Measurements from ENCODE around the gene TMEM131L.
"Not testable (repeated sequence)": the region's sequence is repeated elsewhere in the genome, so short reads cannot be mapped to it uniquely, and the experiment has no call there.

Gene TMEM131L

GRCh38 chr4:153471071-153471697 is 5.0 kb downstream of the TMEM131L start:
- H3K4me3 ChIP-seq (ENCODE audit: low read length); H3K27ac ChIP-seq (ENCODE audit: low read depth, low read length); H3K9ac ChIP-seq (ENCODE audit: low read length); H3K4me1 ChIP-seq (ENCODE audit: control insufficient read depth, insufficient read depth, low read length); H3K36me3 ChIP-seq (ENCODE audit: control insufficient read depth, insufficient read depth, low read length); H3K27me3 ChIP-seq (ENCODE audit: control insufficient read depth, insufficient read depth, low read length): not testable (repeated sequence)

- Histone ChIP-seq H3K27me3 (ENCODE audit: control insufficient read depth, insufficient read depth, low read length) (no peaks in the 10 kb centered on the region), H3K27ac (ENCODE audit: low read depth, low read length) (no peak overlapping the region), H3K4me1 (ENCODE audit: control insufficient read depth, insufficient read depth, low read length) (peaks cover 4% of the 10 kb centered on the region), H3K4me3 (ENCODE audit: low read length) (no peak overlapping the region), H3K9ac (ENCODE audit: low read length) (no peak overlapping the region), H3K36me3 (ENCODE audit: control insufficient read depth, insufficient read depth, low read length) (no peaks in the 10 kb centered on the region)
Measured at GRCh38 chr4:153471698-153472093, 5.5 kb downstream of the TMEM131L start.

DNA sequence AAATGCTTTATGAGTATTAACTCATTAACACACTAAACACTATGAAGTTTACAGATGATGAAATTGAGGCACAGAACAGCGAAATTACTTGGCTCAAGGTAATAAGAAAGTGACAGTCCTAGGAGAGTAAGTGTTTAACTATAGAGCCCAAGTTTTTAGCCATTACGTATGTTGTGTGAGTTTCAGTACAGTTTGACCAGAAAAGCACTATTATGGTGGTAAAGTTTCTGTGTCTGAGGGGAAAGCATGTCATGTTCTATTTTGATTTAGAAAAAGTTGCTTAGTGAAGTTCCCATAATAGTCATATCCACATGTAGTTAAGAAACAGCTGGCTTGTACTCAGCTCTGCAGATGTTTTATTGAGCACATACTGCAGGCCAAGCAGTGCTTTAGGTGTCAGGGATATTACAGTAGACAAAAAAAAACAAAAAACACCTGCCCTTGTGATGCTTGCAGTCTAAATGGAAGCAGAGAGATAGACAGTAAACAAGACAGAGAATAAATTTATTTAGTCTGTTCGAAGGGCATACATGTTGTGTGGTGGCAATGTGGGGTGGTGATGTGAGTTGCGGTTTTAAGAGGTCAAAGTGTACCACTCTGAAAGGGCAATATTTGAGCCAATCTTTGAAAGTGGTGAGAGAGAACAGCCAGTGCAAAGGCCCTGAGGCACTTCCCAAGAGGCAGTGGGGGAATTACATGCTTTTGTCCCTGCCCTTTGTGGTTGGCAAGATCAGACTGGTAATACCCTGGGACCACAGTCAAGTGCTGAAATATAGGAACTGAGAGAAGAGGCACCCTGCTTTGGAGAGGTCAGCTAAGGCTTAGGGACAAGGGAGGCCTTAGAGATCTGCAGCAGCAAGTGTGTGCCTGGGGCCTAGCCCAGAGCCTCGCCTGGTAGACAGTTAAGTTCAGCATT is 6.2 kb downstream of the TMEM131L start:
- no peak overlapping the region for H3K4me3 ChIP-seq (ENCODE audit: low read length)
- H3K27me3 ChIP-seq (ENCODE audit: control insufficient read depth, insufficient read depth, low read length): no peaks in the 10 kb centered on the region
- H3K27ac ChIP-seq (ENCODE audit: low read depth, low read length): no peak overlapping the region
- H3K36me3 ChIP-seq (ENCODE audit: control insufficient read depth, insufficient read depth, low read length): no peaks in the 10 kb centered on the region
- H3K9ac ChIP-seq (ENCODE audit: low read length): no peak overlapping the region
- H3K4me1 ChIP-seq (ENCODE audit: control insufficient read depth, insufficient read depth, low read length): peaks cover 4% of the 10 kb centered on the region

DNA sequence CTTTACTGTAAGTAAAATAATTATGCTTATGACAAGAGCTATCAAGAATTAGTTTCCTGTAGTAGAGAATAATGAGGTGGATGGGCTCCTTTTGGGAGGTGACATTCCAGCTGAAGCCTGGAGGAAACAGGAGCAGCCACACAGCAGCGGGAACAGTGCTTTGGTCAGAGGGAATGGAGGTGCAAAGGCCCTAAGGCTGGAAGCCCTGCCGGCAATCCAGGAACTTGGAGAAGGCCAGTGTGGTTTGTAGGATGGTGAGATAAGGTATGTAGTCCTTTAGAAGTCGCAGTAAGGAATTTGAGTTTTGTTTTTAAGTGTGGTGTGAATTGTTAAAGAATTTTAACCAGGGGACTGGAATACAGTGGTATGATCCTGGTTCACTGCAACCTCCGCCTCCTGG is 8.1 kb downstream of the TMEM131L start:
- Histone ChIP-seq H3K27me3 (ENCODE audit: control insufficient read depth, insufficient read depth, low read length) (no peaks in the 10 kb centered on the region), H3K4me3 (ENCODE audit: low read length) (no peak overlapping the region), H3K9ac (ENCODE audit: low read length) (no peak overlapping the region), H3K4me1 (ENCODE audit: control insufficient read depth, insufficient read depth, low read length) (peaks cover 4% of the 10 kb centered on the region), H3K36me3 (ENCODE audit: control insufficient read depth, insufficient read depth, low read length) (no peaks in the 10 kb centered on the region), H3K27ac (ENCODE audit: low read depth, low read length) (no peak overlapping the region)

DNA sequence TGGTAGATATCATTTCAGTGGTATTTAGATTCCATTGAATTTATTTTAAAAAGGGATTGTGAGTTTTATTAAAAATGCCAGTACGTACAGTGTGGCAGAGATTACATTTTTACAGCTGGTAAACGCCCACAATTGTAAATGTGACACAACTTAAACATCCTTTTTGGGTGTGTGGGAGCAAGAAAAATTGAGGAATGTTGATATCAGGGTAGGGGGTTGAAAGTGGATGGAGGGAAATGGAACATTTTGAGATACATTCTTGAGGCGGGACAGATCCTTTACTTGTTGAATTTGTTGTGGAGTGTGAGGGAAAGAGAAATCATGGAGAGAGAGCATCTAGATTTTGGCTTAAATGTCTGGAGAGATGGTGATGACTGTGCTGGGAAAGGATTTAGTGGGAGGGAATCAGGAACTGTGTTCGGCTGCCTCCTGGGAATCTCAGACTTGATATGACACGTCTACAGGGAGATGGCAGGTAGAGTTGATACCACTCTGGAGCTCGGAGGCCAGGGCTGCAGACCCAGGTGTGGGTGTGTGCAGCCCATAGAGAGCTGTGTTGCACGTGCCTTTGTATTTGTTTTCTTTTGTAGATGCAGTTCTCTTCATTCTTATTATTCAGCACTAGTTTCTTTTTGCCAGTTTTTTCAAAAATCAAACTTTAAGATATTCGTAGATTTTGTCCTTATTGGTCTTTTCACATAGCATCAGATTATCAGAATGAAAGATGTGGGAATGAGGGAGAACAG is 10.8 kb downstream of the TMEM131L start:
- H3K36me3 ChIP-seq (ENCODE audit: control insufficient read depth, insufficient read depth, low read length): no peaks in the 10 kb centered on the region
- H3K27ac ChIP-seq (ENCODE audit: low read depth, low read length): no peak overlapping the region
- no peak overlapping the region for H3K9ac ChIP-seq (ENCODE audit: low read length)
- no peaks in the 10 kb centered on the region for H3K27me3 ChIP-seq (ENCODE audit: control insufficient read depth, insufficient read depth, low read length)
- no peak overlapping the region for H3K4me3 ChIP-seq (ENCODE audit: low read length)
- no peaks in the 10 kb centered on the region for H3K4me1 ChIP-seq (ENCODE audit: control insufficient read depth, insufficient read depth, low read length)

GRCh38 chr4:153479101-153479500 is 12.9 kb downstream of the TMEM131L start:
- Histone ChIP-seq H3K4me3 (ENCODE audit: low read length) (no peak overlapping the region), H3K27me3 (ENCODE audit: control insufficient read depth, insufficient read depth, low read length) (no peaks in the 10 kb centered on the region), H3K9ac (ENCODE audit: low read length) (no peak overlapping the region), H3K4me1 (ENCODE audit: control insufficient read depth, insufficient read depth, low read length) (peaks cover 2% of the 10 kb centered on the region), H3K36me3 (ENCODE audit: control insufficient read depth, insufficient read depth, low read length) (no peaks in the 10 kb centered on the region), H3K27ac (ENCODE audit: low read depth, low read length) (no peak overlapping the region)

DNA sequence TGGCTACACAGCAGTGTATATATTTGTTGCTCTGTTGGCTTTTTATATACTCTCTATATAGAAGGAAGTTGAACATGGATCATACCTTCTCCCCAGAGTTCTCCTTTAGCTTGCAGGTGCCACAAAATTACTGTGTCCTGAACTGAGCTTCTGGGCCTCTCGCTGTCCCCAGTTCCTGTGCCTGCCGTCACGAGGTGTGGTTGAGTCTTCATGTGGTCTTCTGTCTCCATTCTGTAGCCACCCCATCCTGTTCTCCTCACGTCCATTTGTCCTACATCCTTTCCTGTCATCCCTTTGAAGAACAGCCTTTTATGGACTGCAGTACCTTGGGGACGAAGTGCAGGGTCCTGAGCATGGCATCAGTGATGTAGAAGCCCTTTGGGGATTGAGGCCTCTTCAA is 14.5 kb downstream of the TMEM131L start:
- Histone ChIP-seq H3K27me3 (ENCODE audit: control insufficient read depth, insufficient read depth, low read length) (no peaks in the 10 kb centered on the region), H3K4me3 (ENCODE audit: low read length) (no peak overlapping the region), H3K9ac (ENCODE audit: low read length) (no peak overlapping the region), H3K36me3 (ENCODE audit: control insufficient read depth, insufficient read depth, low read length) (no peaks in the 10 kb centered on the region), H3K27ac (ENCODE audit: low read depth, low read length) (no peak overlapping the region), H3K4me1 (ENCODE audit: control insufficient read depth, insufficient read depth, low read length) (peaks cover 2% of the 10 kb centered on the region)

DNA sequence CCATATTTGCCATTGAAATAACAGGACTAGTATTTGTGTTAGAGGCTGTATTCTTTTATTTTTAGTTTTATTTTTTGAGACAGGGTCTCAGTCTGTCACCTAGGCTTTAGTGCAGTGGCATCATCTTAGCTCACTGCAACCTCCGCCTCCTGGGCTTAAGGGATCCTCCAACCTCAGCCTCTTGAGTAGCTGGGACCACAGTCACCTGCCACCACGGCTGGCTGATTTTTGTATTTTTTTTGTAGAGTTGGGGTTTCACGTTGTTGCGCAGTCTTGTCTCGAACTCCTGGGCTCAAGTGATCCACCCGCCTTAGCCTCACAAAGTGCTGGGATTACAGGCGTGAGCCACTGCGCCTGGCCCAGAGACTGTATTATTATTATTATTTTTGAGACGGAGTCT is 15.3 kb downstream of the TMEM131L start:
- H3K27me3 ChIP-seq (ENCODE audit: control insufficient read depth, insufficient read depth, low read length): no peaks in the 10 kb centered on the region

GRCh38 chr4:153483432-153484418 is 17.6 kb downstream of the TMEM131L start:
- Histone ChIP-seq H3K36me3 (ENCODE audit: control insufficient read depth, insufficient read depth, low read length) (no peaks in the 10 kb centered on the region), H3K9ac (ENCODE audit: low read length) (no peak overlapping the region), H3K27me3 (ENCODE audit: control insufficient read depth, insufficient read depth, low read length) (no peaks in the 10 kb centered on the region), H3K27ac (ENCODE audit: low read depth, low read length) (peak overlapping the region; percentile 38), H3K4me1 (ENCODE audit: control insufficient read depth, insufficient read depth, low read length) (peaks cover 27% of the 10 kb centered on the region), H3K4me3 (ENCODE audit: low read length) (peak overlapping the region; percentile 33)

More for the DNA sequence above, 15.3 kb downstream of the TMEM131L start:
- H3K9ac ChIP-seq (ENCODE audit: low read length): no peak overlapping the region
- H3K4me1 ChIP-seq (ENCODE audit: control insufficient read depth, insufficient read depth, low read length): peaks cover 7% of the 10 kb centered on the region
- no peak overlapping the region for H3K4me3 ChIP-seq (ENCODE audit: low read length)
- no peaks in the 10 kb centered on the region for H3K36me3 ChIP-seq (ENCODE audit: control insufficient read depth, insufficient read depth, low read length)
- no peak overlapping the region for H3K27ac ChIP-seq (ENCODE audit: low read depth, low read length)

DNA sequence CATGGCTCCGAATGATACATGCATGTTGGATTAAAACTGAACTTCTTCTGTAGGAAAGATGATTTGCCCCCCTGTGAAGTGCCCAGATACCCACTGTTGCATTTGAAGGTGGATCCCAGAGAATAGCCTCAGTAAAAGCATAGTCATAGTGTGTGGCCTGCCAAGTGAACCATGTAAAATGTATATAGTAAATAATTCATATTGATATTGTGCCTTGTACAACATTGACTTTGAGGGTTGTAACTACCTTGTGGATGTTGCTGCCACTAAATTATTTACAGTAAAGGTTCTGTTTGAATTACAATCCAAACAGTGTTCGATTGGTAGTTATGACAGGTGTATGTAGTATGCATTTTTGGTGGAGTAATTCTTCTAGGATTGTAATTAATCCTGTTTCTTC is 19.2 kb downstream of the TMEM131L start:
- no peaks in the 10 kb centered on the region for H3K27me3 ChIP-seq (ENCODE audit: control insufficient read depth, insufficient read depth, low read length)
- H3K4me1 ChIP-seq (ENCODE audit: control insufficient read depth, insufficient read depth, low read length): peaks cover 28% of the 10 kb centered on the region
- no peak overlapping the region for H3K4me3 ChIP-seq (ENCODE audit: low read length)
- no peak overlapping the region for H3K9ac ChIP-seq (ENCODE audit: low read length)
- no peaks in the 10 kb centered on the region for H3K36me3 ChIP-seq (ENCODE audit: control insufficient read depth, insufficient read depth, low read length)
- peak overlapping the region; percentile 61 for H3K27ac ChIP-seq (ENCODE audit: low read depth, low read length)

DNA sequence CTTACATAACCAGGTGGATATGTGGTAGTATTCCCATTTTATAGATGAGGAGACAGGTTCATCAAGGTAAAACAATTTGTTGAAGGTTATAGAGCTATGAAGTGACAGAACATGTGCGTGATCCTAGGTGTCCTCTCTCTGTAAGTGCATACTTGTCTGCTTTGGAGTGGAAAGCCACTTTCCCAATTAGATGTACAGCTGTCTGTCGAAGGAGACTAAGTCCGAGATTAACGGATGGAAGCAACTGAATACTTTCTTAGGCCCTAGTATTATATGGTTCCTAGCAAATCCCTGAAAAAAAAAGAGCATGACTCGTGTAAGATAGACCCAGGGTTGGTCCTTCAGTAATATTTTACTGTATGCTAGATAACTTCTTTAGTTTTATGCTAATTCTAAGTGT is 19.7 kb downstream of the TMEM131L start:
- Histone ChIP-seq H3K9ac (ENCODE audit: low read length) (no peak overlapping the region), H3K27ac (ENCODE audit: low read depth, low read length) (peak overlapping the region; percentile 61), H3K4me3 (ENCODE audit: low read length) (no peak overlapping the region), H3K4me1 (ENCODE audit: control insufficient read depth, insufficient read depth, low read length) (peaks cover 28% of the 10 kb centered on the region), H3K27me3 (ENCODE audit: control insufficient read depth, insufficient read depth, low read length) (no peaks in the 10 kb centered on the region), H3K36me3 (ENCODE audit: control insufficient read depth, insufficient read depth, low read length) (no peaks in the 10 kb centered on the region)

All from rectal smooth muscle tissue (tissue), 1 donor.